Ishikawa (cell line): Measurements from ENCODE around the gene RPTOR.

Experiments
- CEBPB ChIP-seq: IDR thresholded peaks from 2 replicates; pipeline ENCODE4 v1.6.1; 2012
- CREB1 ChIP-seq: IDR thresholded peaks from 2 replicates; pipeline ENCODE4 v1.6.1; 2012; ENCODE audit warnings: low read depth
- EGR1 ChIP-seq: IDR thresholded peaks from 2 replicates; pipeline ENCODE4 v1.6.1; 2012
- EP300 ChIP-seq: IDR thresholded peaks from 2 replicates; pipeline ENCODE4 v1.6.1; 2012; ENCODE audit warnings: borderline replicate concordance
- FOXM1 ChIP-seq: IDR thresholded peaks from 2 replicates; pipeline ENCODE4 v1.6.1; 2012; ENCODE audit warnings: low read depth, borderline replicate concordance
- NFIC ChIP-seq: IDR thresholded peaks from 2 replicates; pipeline ENCODE4 v1.6.1; 2012
- RAD21 ChIP-seq: IDR thresholded peaks from 2 replicates; pipeline ENCODE4 v1.6.1; 2012; ENCODE audit warnings: low read depth
- TAF1 ChIP-seq: IDR thresholded peaks from 2 replicates; pipeline ENCODE4 v1.6.1; 2012; ENCODE audit warnings: low read depth, mild to moderate bottlenecking
- TCF12 ChIP-seq: IDR thresholded peaks from 2 replicates; pipeline ENCODE4 v1.6.1; 2012; ENCODE audit warnings: low read depth
- TEAD4 ChIP-seq: IDR thresholded peaks from 2 replicates; pipeline ENCODE4 v1.6.1; 2012
- YY1 ChIP-seq: IDR thresholded peaks from 2 replicates; pipeline ENCODE4 v1.6.1; 2012; ENCODE audit warnings: low read depth
- ZBTB7A ChIP-seq: IDR thresholded peaks from 2 replicates; pipeline ENCODE4 v1.6.1; 2012; ENCODE audit warnings: low read depth
- TF ChIP-seq, protein P1 (sequence below): IDR thresholded peaks from 2 replicates; pipeline ENCODE4 v1.6.1; 2012
- TF ChIP-seq, protein P2 (sequence below): IDR thresholded peaks from 2 replicates; pipeline ENCODE4 v1.6.1; 2012
- TF ChIP-seq, protein P3 (sequence below): IDR thresholded peaks from 2 replicates; pipeline ENCODE4 v1.6.1; 2012; ENCODE audit warnings: low read depth, mild to moderate bottlenecking

The RPTOR gene

DNA sequence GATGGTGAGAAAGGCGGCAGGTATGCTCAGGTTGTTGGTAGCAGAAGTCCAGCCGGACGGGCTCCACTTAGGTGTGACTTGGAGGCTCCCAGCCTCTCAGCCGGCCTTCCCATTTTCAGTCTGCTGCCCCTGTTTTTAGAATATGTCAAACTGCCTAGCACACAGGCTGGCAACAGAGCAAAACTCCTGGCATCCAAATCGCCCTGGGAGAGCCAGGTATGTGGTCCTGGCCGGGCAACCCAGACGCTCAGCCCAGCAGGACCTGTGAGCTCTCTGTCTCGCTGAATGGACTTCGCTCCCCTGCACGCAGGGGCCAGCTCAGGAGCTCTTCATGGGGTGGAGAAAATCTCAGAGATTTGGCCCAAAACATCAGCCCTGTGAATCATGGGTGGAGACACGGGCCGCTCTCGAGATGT lies 299.1 kb downstream of the RPTOR start:
- TF ChIP-seq, protein P1, sequence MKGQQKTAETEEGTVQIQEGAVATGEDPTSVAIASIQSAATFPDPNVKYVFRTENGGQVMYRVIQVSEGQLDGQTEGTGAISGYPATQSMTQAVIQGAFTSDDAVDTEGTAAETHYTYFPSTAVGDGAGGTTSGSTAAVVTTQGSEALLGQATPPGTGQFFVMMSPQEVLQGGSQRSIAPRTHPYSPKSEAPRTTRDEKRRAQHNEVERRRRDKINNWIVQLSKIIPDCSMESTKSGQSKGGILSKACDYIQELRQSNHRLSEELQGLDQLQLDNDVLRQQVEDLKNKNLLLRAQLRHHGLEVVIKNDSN, result no peak
- TF ChIP-seq EP300 (no peak), EGR1 (no peak), TAF1 (no peak)

DNA sequence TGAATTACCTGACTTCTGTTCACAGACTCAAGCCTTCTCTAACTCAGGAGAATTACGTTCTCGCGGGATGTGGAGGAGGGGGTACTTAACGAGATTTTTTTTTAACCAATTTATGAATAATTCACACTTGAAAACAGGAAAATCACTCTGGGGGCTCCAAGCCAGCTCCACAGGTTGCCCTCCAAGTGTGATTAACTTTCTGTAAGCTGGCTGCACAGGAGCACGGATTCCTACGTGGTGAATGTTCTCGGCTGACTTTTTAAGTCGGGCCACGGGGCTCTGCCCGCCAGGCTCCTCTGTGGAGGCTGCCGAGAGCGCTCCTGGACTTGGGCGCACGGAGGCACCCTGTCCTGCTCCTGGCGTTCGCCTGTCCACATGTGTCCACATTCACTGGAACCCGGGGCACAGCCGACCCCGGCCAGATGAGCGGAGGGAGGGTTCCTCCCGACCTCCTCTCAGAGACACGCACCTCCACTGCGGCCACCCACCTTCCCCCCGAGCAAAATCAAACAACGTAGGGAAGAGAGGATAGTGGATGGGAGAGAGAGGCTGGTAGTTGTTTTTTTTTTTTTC lies 299.9 kb downstream of the RPTOR start:
- TF ChIP-seq EP300, result no peak
- TF ChIP-seq RAD21, result no peak
- no peak for TF ChIP-seq CEBPB
- TF ChIP-seq CREB1, result no peak
- no peak for TF ChIP-seq TEAD4
- no peak for TF ChIP-seq NFIC
- no peak for TF ChIP-seq TAF1
- TF ChIP-seq, protein P2, sequence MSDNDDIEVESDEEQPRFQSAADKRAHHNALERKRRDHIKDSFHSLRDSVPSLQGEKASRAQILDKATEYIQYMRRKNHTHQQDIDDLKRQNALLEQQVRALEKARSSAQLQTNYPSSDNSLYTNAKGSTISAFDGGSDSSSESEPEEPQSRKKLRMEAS, result no peak
- no peak for TF ChIP-seq FOXM1
- TF ChIP-seq, protein P3, sequence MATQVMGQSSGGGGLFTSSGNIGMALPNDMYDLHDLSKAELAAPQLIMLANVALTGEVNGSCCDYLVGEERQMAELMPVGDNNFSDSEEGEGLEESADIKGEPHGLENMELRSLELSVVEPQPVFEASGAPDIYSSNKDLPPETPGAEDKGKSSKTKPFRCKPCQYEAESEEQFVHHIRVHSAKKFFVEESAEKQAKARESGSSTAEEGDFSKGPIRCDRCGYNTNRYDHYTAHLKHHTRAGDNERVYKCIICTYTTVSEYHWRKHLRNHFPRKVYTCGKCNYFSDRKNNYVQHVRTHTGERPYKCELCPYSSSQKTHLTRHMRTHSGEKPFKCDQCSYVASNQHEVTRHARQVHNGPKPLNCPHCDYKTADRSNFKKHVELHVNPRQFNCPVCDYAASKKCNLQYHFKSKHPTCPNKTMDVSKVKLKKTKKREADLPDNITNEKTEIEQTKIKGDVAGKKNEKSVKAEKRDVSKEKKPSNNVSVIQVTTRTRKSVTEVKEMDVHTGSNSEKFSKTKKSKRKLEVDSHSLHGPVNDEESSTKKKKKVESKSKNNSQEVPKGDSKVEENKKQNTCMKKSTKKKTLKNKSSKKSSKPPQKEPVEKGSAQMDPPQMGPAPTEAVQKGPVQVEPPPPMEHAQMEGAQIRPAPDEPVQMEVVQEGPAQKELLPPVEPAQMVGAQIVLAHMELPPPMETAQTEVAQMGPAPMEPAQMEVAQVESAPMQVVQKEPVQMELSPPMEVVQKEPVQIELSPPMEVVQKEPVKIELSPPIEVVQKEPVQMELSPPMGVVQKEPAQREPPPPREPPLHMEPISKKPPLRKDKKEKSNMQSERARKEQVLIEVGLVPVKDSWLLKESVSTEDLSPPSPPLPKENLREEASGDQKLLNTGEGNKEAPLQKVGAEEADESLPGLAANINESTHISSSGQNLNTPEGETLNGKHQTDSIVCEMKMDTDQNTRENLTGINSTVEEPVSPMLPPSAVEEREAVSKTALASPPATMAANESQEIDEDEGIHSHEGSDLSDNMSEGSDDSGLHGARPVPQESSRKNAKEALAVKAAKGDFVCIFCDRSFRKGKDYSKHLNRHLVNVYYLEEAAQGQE, result no peak

DNA sequence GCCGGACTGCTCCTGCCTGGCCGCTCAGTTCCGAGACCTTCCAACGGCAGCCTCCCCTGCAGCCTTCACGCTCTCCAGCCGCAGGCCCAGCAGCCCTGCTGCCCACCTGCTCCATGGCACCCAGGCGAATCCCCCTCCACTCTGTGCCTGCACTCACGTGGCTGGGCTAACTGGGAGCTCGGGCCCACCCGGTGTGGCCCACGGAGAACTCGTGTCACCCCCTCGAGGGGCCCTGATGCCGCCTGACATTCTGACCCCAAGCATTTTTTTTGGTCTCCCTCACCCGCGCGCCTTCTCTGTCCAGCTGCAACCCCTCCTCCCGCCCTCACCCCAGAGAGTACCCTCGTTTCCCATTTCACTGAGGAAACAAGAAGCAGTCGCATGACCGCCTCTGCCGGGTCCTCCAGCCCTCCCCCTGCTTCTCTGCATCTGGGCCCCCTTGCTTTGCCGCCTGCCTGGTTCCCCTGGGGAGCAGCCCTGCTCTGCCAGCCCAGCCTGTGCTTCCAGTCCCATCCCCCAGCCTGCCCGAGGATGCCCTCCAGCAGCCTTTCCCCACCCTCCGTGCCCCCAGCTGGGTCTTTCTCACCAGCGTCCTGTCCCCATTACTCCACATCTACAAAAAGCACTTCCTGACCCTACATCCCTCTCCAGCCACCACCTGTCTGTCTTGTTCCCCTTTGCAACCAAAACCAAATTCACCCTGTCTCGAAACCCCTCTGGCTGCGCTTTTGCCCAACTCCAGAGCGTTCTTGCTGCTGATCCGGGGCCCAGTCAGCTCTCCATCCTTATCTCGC lies 300.6 kb downstream of the RPTOR start:
- no peak for TF ChIP-seq CEBPB
- no peak for TF ChIP-seq EP300
- no peak for TF ChIP-seq ZBTB7A
- TF ChIP-seq RAD21, result no peak
- TF ChIP-seq NFIC, result no peak

DNA sequence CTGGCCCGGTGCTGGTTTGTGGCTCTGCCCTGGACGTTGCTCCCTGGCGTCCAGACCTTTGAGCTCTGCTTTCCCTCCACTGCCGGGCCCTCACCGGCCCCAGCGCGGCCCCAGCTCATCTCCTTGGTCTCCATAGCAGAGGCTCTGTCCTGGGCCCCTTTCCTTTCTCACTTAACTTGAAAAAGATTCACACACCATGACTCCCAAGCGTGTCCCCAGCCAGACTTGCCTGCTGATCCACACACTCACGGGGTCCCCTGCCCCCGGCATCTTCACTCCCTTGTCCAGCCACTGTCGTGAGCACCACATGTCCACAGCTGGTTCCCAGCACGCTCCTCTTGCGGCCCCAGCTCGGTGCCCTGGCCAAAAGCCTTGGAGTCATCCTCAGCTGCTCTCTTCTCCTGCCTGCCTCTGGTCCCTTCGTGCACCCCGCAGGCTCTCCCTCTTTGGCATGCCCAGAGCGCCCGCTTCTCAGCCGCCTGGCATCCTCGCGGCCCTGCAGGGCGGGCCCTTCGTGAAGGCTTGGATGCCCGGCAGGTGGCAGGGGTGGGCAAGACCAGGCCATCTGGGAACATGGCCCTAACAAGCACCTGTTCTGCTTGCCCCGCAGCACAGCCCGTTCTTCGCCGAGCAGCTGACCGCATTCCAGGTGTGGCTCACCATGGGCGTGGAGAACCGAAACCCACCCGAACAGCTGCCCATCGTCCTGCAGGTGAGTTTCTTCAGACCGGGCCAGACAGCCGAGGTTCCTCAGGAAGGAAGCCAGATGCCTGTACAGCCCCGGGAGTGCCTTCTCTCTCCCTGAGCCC lies 301.4 kb downstream of the RPTOR start:
- TF ChIP-seq TCF12 (no peak), YY1 (no peak), NFIC (no peak), RAD21 (no peak), EP300 (no peak), CREB1 (no peak), TAF1 (no peak), FOXM1 (no peak), CEBPB (no peak), TEAD4 (no peak), ZBTB7A (no peak), EGR1 (no peak)
- TF ChIP-seq, protein P1, result no peak
- TF ChIP-seq, protein P2, result no peak
- TF ChIP-seq, protein P3, result no peak

DNA sequence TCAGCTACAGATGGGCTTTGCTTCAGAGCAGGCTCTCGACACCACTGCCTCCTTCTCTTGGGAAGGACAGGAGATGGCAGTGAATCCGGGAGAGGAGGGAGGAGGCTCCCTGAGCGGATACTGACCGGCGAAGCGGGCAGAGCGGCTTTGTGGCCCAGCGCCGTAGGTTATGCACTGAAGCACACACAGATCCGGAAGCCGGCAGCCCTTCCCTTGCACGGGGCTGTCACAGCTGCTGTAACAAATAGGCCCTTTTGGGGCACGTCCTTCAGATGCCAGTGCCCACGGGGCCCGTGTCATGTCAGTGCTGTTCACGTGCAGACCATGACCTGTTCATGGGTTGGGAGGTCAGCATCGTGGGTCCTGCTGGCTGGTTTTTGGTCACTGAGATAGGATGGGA lies 302.3 kb downstream of the RPTOR start:
- no peak for TF ChIP-seq RAD21
- TF ChIP-seq YY1, result no peak
- TF ChIP-seq, protein P3, result no peak
- no peak for TF ChIP-seq CEBPB
- TF ChIP-seq EP300, result no peak
- TF ChIP-seq TAF1, result no peak
- no peak for TF ChIP-seq TEAD4
- no peak for TF ChIP-seq ZBTB7A
- TF ChIP-seq EGR1, result no peak
- TF ChIP-seq FOXM1, result no peak
- no peak for TF ChIP-seq NFIC
- TF ChIP-seq CREB1, result no peak
